Suprapubic skin (tissue), 4 donors: ENCODE data around the gene EMC1. TPM values are rescaled to one million over a fixed set of nuclear protein-coding genes. Genes with fewer than 3 reads are reported as not detected.
"Not testable (repeated sequence)": the region's sequence is repeated elsewhere in the genome, so short reads cannot be mapped to it uniquely, and the experiment has no call there.

Source experiments
- DNase-seq, 2 donors: peaks; one replicate each; pipeline ENCODE4 v3.0.0-alpha.2; 2019; ENCODE audit warnings: low spot score in 2 of 2
- H3K27ac ChIP-seq: fragments of 200-600 bp; sonication (generic); one replicate; pipeline ENCODE4 v1.5.1; 2019
- H3K27me3 ChIP-seq: fragments of 200-600 bp; sonication (generic); one replicate; pipeline ENCODE4 v1.5.1; 2019
- H3K36me3 ChIP-seq: fragments of 200-600 bp; sonication (generic); one replicate; pipeline ENCODE4 v1.5.1; 2019
- H3K4me1 ChIP-seq: fragments of 200-600 bp; sonication (generic); one replicate; pipeline ENCODE4 v1.5.1; 2019
- H3K4me3 ChIP-seq: fragments of 200-600 bp; sonication (generic); one replicate; pipeline ENCODE4 v1.5.1; 2019; ENCODE audit warnings: mild to moderate bottlenecking
- H3K9me3 ChIP-seq: fragments of 200-600 bp; sonication (generic); one replicate; pipeline ENCODE4 v1.5.1; 2019
- EP300 ChIP-seq: sonication (generic); formaldehyde crosslinking; IDR thresholded peaks from one replicate; pipeline ENCODE4 v1.6.1; 2017; ENCODE audit warnings: antibody characterized with exemption
- POLR2A ChIP-seq, 2 donors: fragments of 450-650 bp; IDR thresholded peaks; one replicate each; pipeline ENCODE4 v1.6.1; 2017; ENCODE audit warnings: antibody characterized with exemption in 2 of 2, mild to moderate bottlenecking in 2 of 2, moderate library complexity in 2 of 2
- POLR2AphosphoS5 ChIP-seq, 3 donors: sonication (generic); formaldehyde crosslinking; IDR thresholded peaks; one replicate each; pipeline ENCODE4 v1.6.1; 2017; ENCODE audit warnings: antibody characterized with exemption in 3 of 3
- WGBS: methylation state at CpG from one replicate; pipeline ENCODE4 v1.1.5; 2018; 5-methylcytosine and 5-hydroxymethylcytosine counted together
- total RNA-seq, 4 donors: library from RNA; depleted of rRNA; stranded (reverse); fragments of >200 nt; gene quantifications; one replicate each; pipeline ENCODE4 v1.1.0, GENCODE V29; 2016
- TF ChIP-seq, protein P1 (sequence below), 2 donors: fragments of 200-600 bp in 1 of 2; fragments of 450-650 bp in 1 of 2; sonication (generic) in 1 of 2; IDR thresholded peaks; one replicate each; pipeline ENCODE4 v1.5.1; 2016 to 2019; ENCODE audit warnings: antibody characterized with exemption in 2 of 2, mild to moderate bottlenecking in 1 of 2, moderate library complexity in 1 of 2

Gene EMC1
- total RNA-seq, 4 donors from 2014 or later = 33.5 to 83.4 (median 48.9) TPM

DNA sequence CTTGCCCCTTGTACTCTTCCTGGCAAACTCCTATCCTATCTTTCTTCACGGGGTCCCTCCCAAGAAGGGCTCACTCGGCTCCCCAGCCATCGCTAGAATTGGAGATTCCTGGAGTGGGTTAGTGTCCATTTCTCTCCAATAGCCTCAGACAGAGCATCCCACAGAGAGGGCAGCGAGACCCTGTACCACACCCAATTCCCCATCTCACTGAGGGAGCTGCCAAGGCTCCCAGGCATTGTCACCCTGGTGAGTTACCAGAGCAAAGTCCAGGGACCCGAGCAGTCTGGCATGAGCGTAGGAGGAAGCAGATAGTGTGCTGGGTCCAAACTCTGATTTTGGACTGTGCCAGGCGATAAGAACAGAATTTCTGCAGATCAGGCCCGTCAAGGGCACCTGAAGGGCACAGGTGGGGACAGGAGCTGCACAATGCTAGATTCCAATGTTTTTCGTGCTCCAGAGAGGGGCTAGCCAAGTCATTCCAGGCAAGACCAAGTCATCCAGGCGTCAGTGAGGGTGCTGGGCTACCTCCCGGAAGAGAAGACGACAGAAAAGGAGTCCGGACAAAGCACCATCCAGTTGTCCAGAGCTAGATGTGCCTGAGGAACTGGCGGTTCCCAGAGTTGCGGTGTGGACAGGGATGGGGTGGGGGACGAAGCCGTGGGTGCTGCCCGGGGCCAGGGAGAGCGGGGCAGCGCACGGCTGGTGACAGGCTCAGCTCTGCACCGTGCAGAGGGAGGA lies 22.0 kb upstream of the EMC1 start:
- 86% methylated on average over 19 of the region's 22 CpGs for WGBS
- peaks cover 5% of the 10 kb centered on the region for H3K9me3 ChIP-seq
- peaks cover 5% of the 10 kb centered on the region for H3K27me3 ChIP-seq
- no peaks in the 10 kb centered on the region for H3K36me3 ChIP-seq
- DNase-seq = peak in 1 of 2 donors; percentile 35
- H3K4me3 ChIP-seq = peak overlapping the region; percentile 26
- no peak overlapping the region for H3K27ac ChIP-seq
- TF ChIP-seq, protein P1, sequence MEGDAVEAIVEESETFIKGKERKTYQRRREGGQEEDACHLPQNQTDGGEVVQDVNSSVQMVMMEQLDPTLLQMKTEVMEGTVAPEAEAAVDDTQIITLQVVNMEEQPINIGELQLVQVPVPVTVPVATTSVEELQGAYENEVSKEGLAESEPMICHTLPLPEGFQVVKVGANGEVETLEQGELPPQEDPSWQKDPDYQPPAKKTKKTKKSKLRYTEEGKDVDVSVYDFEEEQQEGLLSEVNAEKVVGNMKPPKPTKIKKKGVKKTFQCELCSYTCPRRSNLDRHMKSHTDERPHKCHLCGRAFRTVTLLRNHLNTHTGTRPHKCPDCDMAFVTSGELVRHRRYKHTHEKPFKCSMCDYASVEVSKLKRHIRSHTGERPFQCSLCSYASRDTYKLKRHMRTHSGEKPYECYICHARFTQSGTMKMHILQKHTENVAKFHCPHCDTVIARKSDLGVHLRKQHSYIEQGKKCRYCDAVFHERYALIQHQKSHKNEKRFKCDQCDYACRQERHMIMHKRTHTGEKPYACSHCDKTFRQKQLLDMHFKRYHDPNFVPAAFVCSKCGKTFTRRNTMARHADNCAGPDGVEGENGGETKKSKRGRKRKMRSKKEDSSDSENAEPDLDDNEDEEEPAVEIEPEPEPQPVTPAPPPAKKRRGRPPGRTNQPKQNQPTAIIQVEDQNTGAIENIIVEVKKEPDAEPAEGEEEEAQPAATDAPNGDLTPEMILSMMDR (IDR thresholded peaks at IDR 0.05) = no peak
- TF ChIP-seq POLR2AphosphoS5 (IDR thresholded peaks at IDR 0.05) (no peak), EP300 (no peak), POLR2A (IDR thresholded peaks at IDR 0.05) (no peak)
- peaks cover 4% of the 10 kb centered on the region for H3K4me1 ChIP-seq

DNA sequence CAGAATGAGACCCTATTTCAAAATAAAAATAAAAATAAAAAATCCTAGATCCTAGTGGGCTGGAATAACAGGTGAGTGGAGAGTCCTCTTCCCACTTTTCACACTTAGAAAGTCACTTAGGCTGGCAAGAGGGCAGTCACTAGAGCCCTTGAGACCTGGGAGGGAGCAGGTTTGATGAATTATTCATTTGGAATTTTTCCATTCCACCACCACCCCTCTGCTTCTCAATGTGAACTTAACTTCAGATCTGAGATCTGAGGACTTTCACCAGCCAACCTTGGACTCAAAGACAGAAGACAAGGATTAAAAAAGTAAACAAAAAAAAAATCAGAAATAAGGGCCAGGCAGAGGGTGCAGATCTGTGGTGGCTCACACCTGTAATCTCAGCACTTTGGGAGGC lies 20.7 kb upstream of the EMC1 start:
- no peak for DNase-seq
- Histone ChIP-seq H3K36me3 (no peaks in the 10 kb centered on the region), H3K4me3 (no peak overlapping the region), H3K9me3 (no peaks in the 10 kb centered on the region), H3K4me1 (peaks cover 4% of the 10 kb centered on the region), H3K27ac (no peak overlapping the region), H3K27me3 (peaks cover 5% of the 10 kb centered on the region)
- TF ChIP-seq POLR2AphosphoS5 (IDR thresholded peaks at IDR 0.05) = no peak

DNA sequence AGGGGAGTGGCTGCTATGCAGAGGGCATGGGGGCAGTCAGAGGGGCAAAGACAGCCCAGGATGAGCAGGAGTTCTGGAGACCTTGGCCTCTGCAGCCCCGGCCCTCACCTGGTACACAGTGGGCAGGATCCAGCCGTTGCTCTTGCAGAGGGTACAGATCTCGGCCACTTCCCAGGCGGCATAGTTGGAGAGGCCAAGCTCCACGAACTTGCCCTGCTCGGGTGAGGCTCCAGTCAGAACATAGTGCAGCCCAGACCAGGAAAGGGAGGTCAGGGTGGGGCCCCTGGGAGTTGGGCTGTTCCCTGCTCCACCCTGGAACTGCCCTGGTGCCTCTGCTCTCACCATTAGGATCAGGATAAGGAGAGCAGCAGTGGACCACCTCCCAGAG lies 19.0 kb upstream of the EMC1 start:
- not testable (repeated sequence) for H3K27me3 ChIP-seq, H3K4me3 ChIP-seq, H3K36me3 ChIP-seq, DNase-seq, H3K9me3 ChIP-seq, H3K27ac ChIP-seq, H3K4me1 ChIP-seq
- WGBS = 80% methylated on average over 1 of the region's 6 CpGs

DNA sequence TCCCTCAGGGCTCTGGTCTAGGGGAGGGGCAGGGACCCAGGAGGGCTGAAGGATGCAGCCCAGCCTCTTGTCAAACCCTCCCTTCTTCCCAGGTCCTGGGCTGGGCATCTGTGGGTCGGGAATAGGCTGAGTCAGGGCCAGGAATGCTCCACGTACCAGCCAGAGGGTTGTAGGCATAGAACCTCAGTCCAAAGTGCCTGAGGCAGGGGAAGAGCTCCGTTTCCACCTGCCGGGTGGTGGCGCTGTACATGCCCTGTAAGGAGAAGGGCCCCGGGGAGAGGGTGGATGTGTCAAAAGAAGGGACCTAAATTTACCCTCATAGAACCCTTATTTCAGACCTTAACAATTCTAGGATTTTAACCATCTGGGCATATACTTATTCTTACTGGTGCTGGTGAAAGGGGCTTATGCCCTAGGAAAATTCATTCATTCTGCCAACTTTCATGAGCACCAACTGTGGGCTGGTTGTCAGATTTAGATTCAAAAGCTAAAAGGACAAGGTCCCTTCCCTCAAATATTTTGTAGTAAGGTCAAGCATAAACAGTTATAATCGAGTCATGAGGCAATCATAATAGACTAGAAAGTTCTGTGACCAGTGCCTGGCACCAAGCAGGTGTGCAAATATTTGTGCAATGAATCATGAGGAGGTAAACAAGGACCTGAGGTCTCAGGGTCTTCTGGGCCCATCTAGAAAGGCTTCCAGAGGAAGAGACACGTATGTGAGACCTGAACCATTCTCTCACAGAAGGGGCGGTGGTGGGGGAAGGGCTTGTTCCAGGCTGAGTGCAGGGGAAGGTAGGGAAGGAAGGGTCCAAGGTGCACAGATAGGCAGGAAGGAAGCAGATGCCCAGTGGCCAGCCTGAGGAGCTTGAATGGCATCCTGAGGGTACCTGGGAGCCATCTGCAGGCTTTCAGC lies 18.4 kb upstream of the EMC1 start:
- H3K27me3 ChIP-seq, H3K27ac ChIP-seq, H3K4me3 ChIP-seq, H3K36me3 ChIP-seq, H3K4me1 ChIP-seq, H3K9me3 ChIP-seq: not testable (repeated sequence)
- peak in 1 of 2 donors; percentile 16 for DNase-seq
- WGBS = 51% methylated on average over 9 of the region's 9 CpGs

DNA sequence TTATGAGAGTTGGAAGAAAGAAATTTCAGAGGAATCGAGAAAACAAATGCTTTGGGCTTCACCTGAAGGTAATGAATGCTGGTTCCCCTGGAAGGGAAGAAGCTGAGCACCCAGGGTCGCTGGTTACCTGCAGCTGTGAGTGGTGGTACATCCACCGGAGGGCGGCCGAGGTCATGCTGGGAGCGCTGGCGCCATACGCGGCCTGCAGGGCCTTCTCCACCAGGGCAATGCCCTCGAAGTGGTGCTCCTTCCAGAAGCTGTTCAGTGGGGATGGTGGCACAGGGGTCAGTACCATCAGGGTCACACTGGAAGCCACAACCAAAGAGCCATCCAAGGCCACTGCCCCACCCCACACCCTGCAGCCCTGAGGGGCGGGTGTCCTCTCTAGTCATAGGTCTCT lies 17.1 kb upstream of the EMC1 start:
- Histone ChIP-seq H3K36me3 (peaks cover 2% of the 10 kb centered on the region), H3K9me3 (no peaks in the 10 kb centered on the region), H3K4me3 (no peak overlapping the region), H3K27ac (no peak overlapping the region), H3K4me1 (no peaks in the 10 kb centered on the region), H3K27me3 (no peaks in the 10 kb centered on the region)
- DNase-seq = peak in 1 of 2 donors; percentile 48
- WGBS = 87% methylated on average over 10 of the region's 11 CpGs
- TF ChIP-seq, protein P1 (IDR thresholded peaks at IDR 0.05) = no peak
- TF ChIP-seq POLR2AphosphoS5 (IDR thresholded peaks at IDR 0.05) (no peak), EP300 (no peak), POLR2A (IDR thresholded peaks at IDR 0.05) (no peak)

DNA sequence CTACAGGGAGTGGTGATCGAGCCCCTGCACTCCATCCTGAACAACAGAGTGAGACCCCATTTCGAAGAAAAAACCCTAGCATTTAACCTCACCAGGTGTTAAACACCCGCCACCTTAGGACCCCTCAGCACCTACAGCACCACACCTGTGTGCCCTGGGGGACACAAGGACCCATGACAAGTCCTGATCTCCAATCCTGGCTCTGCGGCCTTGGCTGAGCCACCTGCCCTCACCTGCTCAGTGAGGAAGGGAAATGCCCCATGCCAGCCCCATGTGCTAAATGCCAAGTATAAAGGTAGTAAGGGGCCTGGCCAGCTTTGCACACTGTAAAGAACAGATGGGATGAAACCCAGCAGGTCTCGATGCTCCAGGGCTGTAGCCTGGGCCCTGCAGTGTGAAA lies 11.4 kb upstream of the EMC1 start:
- H3K36me3 ChIP-seq = peaks cover 35% of the 10 kb centered on the region
- DNase-seq = no peak
- H3K4me3 ChIP-seq = no peak overlapping the region
- WGBS = 92% methylated on average over 5 of the region's 5 CpGs
- H3K4me1 ChIP-seq = no peaks in the 10 kb centered on the region
- no peak for TF ChIP-seq EP300
- TF ChIP-seq, protein P1 (IDR thresholded peaks at IDR 0.05) = no peak
- no peak for TF ChIP-seq POLR2AphosphoS5 (IDR thresholded peaks at IDR 0.05)
- TF ChIP-seq POLR2A (IDR thresholded peaks at IDR 0.05) = no peak
- H3K27ac ChIP-seq = no peak overlapping the region
- no peaks in the 10 kb centered on the region for H3K27me3 ChIP-seq
- no peaks in the 10 kb centered on the region for H3K9me3 ChIP-seq
